ENCODE data around the gene ASPHD1. TPM values are rescaled to one million over a fixed set of nuclear protein-coding genes. Genes with fewer than 3 reads are reported as not detected.

ASPHD1 gene
- polyA plus RNA-seq, 1 donor (not counting 4 experiments of a cell fraction or from before 2014, with no cell fraction given): 0.71 TPM

GRCh38 chr16:29852654-29853053, 47.6 kb upstream of the ASPHD1 start:
- H3K4me2 ChIP-seq (ENCODE audit: control insufficient read depth, extremely low read depth, insufficient read depth, low read depth, low read length): no peak overlapping the region
- H3K4me3 ChIP-seq (ENCODE audit: control insufficient read depth in 2 of 3, extremely low read depth in 1 of 3, insufficient read depth in 2 of 3, low read depth in 1 of 3, low read length in 3 of 3): no peak overlapping the region
- TF ChIP-seq CTCF (optimal IDR thresholded peaks at IDR 0.05 in 1 of 3, IDR thresholded peaks at IDR 0.05 in 1 of 3, conservative IDR thresholded peaks at IDR 0.05 in 1 of 3; ENCODE audit: extremely low read depth in 1 of 3, insufficient read depth in 2 of 3, low read length in 3 of 3) (no peak), EZH2 (IDR thresholded peaks at IDR 0.05; ENCODE audit: low read length) (no peak)
- DNase-seq (ENCODE audit: low read depth, low spot score) (no peak), FAIRE-seq (no peak)
- no peaks in the 10 kb centered on the region for H3K9me3 ChIP-seq (ENCODE audit: control insufficient read depth, low read depth, low read length)
- H3K27me3 ChIP-seq (ENCODE audit: control insufficient read depth, extremely low read depth, insufficient read depth, low read length): no peaks in the 10 kb centered on the region
- peaks cover 2 to 4% of the 10 kb centered on the region in 2 experiments for H3K36me3 ChIP-seq (ENCODE audit: control insufficient read depth in 2 of 2, extremely low read depth in 1 of 2, insufficient read depth in 2 of 2, low read length in 2 of 2)
- dilution Hi-C loops (cut with MboI; ENCODE audit: extremely low pct_ligation_motif_present, low sequenced_read_pairs): no loop called here
- no peak overlapping the region for H2AFZ ChIP-seq (ENCODE audit: control insufficient read depth, low read length)
- no peak overlapping the region for H3K27ac ChIP-seq (ENCODE audit: control insufficient read depth, insufficient read depth, low read length)
- H4K20me1 ChIP-seq (ENCODE audit: control insufficient read depth, extremely low read depth, insufficient read depth, low read length): no peaks in the 10 kb centered on the region
- peaks cover 1% of the 10 kb centered on the region for H3K9me1 ChIP-seq (ENCODE audit: control insufficient read depth, extremely low read depth, insufficient read depth, low read length)
- no peak overlapping the region for H3K9ac ChIP-seq (ENCODE audit: control insufficient read depth, extremely low read depth, insufficient read depth, low read length)
- H3K79me2 ChIP-seq (ENCODE audit: control insufficient read depth, insufficient read depth, low read length): no peaks in the 10 kb centered on the region
- H3K4me1 ChIP-seq (ENCODE audit: control insufficient read depth, extremely low read depth, insufficient read depth, low read length): no peaks in the 10 kb centered on the region

GRCh38 chr16:29854520-29855100, 45.7 kb upstream of the ASPHD1 start:
- no peaks in the 10 kb centered on the region for H3K27me3 ChIP-seq (ENCODE audit: control insufficient read depth, extremely low read depth, insufficient read depth, low read length)

More at GRCh38 chr16:29854520-29855100, 45.7 kb upstream of the ASPHD1 start:
- Histone ChIP-seq H2AFZ (ENCODE audit: control insufficient read depth, low read length) (no peak overlapping the region), H3K27ac (ENCODE audit: control insufficient read depth, insufficient read depth, low read length) (no peak overlapping the region), H3K4me3 (ENCODE audit: control insufficient read depth in 2 of 3, extremely low read depth in 1 of 3, insufficient read depth in 2 of 3, low read depth in 1 of 3, low read length in 3 of 3) (no peak overlapping the region), H3K36me3 (ENCODE audit: control insufficient read depth in 2 of 2, extremely low read depth in 1 of 2, insufficient read depth in 2 of 2, low read length in 2 of 2) (peaks cover 2 to 9% of the 10 kb centered on the region in 2 experiments), H3K4me1 (ENCODE audit: control insufficient read depth, extremely low read depth, insufficient read depth, low read length) (no peaks in the 10 kb centered on the region), H3K9ac (ENCODE audit: control insufficient read depth, extremely low read depth, insufficient read depth, low read length) (no peak overlapping the region), H3K79me2 (ENCODE audit: control insufficient read depth, insufficient read depth, low read length) (no peaks in the 10 kb centered on the region), H3K9me1 (ENCODE audit: control insufficient read depth, extremely low read depth, insufficient read depth, low read length) (peaks cover 2% of the 10 kb centered on the region), H3K4me2 (ENCODE audit: control insufficient read depth, extremely low read depth, insufficient read depth, low read depth, low read length) (no peak overlapping the region), H3K9me3 (ENCODE audit: control insufficient read depth, low read depth, low read length) (no peaks in the 10 kb centered on the region), H4K20me1 (ENCODE audit: control insufficient read depth, extremely low read depth, insufficient read depth, low read length) (no peaks in the 10 kb centered on the region)
- DNase-seq (ENCODE audit: low read depth, low spot score) (no peak), FAIRE-seq (no peak)
- TF ChIP-seq EZH2 (IDR thresholded peaks at IDR 0.05; ENCODE audit: low read length) (no peak), CTCF (optimal IDR thresholded peaks at IDR 0.05 in 1 of 3, IDR thresholded peaks at IDR 0.05 in 1 of 3, conservative IDR thresholded peaks at IDR 0.05 in 1 of 3; ENCODE audit: extremely low read depth in 1 of 3, insufficient read depth in 2 of 3, low read length in 3 of 3) (no peak)
- dilution Hi-C loops (cut with MboI; ENCODE audit: extremely low pct_ligation_motif_present, low sequenced_read_pairs): no loop called here

All from keratinocyte (primary cell).